Measurements from ENCODE around the gene CLEC16A.

CLEC16A gene

DNA sequence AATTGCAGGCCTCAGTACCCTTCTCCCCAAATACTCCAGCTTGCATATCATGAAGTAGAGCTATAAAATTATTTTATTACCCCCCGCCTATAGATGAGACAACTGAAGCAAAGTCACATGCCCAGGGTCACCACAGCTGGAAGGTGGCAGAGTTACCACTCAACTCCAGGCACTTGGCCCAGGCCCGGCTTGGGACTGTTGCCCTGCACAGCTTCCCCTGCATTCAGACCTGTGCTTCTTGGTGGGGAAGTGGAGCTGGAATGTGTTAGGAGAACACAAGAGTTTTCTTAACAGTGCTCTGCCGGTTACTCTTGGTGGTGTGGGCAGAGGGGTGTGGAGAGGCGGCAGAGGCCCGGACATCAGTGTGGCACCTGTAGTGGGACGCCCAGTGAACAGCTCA, 162.4 kb downstream of the CLEC16A start:
- POLR2A ChIA-PET (ENCODE audit: low non-redundant PET), result no interaction called here
- DNase-seq (ENCODE audit: low spot score), result no peak
- TF ChIP-seq, protein P1, sequence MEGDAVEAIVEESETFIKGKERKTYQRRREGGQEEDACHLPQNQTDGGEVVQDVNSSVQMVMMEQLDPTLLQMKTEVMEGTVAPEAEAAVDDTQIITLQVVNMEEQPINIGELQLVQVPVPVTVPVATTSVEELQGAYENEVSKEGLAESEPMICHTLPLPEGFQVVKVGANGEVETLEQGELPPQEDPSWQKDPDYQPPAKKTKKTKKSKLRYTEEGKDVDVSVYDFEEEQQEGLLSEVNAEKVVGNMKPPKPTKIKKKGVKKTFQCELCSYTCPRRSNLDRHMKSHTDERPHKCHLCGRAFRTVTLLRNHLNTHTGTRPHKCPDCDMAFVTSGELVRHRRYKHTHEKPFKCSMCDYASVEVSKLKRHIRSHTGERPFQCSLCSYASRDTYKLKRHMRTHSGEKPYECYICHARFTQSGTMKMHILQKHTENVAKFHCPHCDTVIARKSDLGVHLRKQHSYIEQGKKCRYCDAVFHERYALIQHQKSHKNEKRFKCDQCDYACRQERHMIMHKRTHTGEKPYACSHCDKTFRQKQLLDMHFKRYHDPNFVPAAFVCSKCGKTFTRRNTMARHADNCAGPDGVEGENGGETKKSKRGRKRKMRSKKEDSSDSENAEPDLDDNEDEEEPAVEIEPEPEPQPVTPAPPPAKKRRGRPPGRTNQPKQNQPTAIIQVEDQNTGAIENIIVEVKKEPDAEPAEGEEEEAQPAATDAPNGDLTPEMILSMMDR (conservative IDR thresholded peaks at IDR 0.05; ENCODE audit: low read depth), result no peak
- no peak overlapping the region for H3K27ac ChIP-seq
- CTCF ChIA-PET, result interaction anchor here (0.7 to 1.2 kb wide), 2 partner anchors 16 to 90 kb away, joined by 3 to 4 read pairs; no protein-coding TSS in a partner anchor

GRCh38 chr16:11107780-11108465, 163.6 kb downstream of the CLEC16A start:
- ChIA-PET CTCF (no interaction called here), POLR2A (ENCODE audit: low non-redundant PET) (no interaction called here)
- DNase-seq (ENCODE audit: low spot score), result no peak
- TF ChIP-seq, protein P1 (conservative IDR thresholded peaks at IDR 0.05; ENCODE audit: low read depth), result no peak
- no peak overlapping the region for H3K27ac ChIP-seq

- TF ChIP-seq, protein P1 (conservative IDR thresholded peaks at IDR 0.05; ENCODE audit: low read depth), result no peak
- H3K27ac ChIP-seq, result no peak overlapping the region
- DNase-seq (ENCODE audit: low spot score), result no peak
- POLR2A ChIA-PET (ENCODE audit: low non-redundant PET), result no interaction called here
- CTCF ChIA-PET, result no interaction called here
Observed at GRCh38 chr16:11108466-11108805, 164.1 kb downstream of the CLEC16A start.

GRCh38 chr16:11109566-11109965, 165.2 kb downstream of the CLEC16A start:
- ChIA-PET CTCF (interaction anchor here (0.7 kb wide), 1 partner anchor 19 kb away, joined by 3 read pairs; no protein-coding TSS in a partner anchor), POLR2A (ENCODE audit: low non-redundant PET) (interaction anchor here (0.6 kb wide), 1 partner anchor 63 kb away, joined by 3 read pairs; no protein-coding TSS in a partner anchor)
- no peak overlapping the region for H3K27ac ChIP-seq
- TF ChIP-seq, protein P1 (conservative IDR thresholded peaks at IDR 0.05; ENCODE audit: low read depth), result no peak
- DNase-seq (ENCODE audit: low spot score), result no peak

DNA sequence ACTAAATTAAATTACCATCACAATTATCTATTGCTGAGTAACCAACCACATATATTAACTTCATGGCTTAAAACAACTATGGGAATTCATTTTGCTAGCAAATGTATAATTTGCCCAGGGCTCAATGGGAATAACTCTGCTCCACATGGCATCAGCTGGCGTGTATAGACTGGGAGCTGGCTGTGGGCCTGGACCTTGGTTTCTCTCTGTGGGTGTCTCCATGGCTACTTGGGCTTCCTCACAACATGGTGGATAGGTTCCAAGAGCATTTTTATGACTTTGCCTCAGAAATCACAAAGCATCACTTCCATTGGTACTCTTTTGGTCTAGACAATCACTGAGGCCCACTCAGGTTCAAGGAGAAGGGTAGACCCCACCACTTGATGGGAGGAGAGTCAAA, 166.8 kb downstream of the CLEC16A start:
- no peak for DNase-seq (ENCODE audit: low spot score)
- TF ChIP-seq, protein P1 (conservative IDR thresholded peaks at IDR 0.05; ENCODE audit: low read depth), result no peak
- CTCF ChIA-PET, result interaction anchor here (0.6 kb wide), 2 partner anchors 10 to 20 kb away, joined by 3 read pairs; no protein-coding TSS in a partner anchor
- POLR2A ChIA-PET (ENCODE audit: low non-redundant PET), result no interaction called here
- H3K27ac ChIP-seq, result no peak overlapping the region

- no peak overlapping the region for H3K27ac ChIP-seq
- CTCF ChIA-PET, result no interaction called here
- no peak for DNase-seq (ENCODE audit: low spot score)
- POLR2A ChIA-PET (ENCODE audit: low non-redundant PET), result no interaction called here
- TF ChIP-seq, protein P1 (conservative IDR thresholded peaks at IDR 0.05; ENCODE audit: low read depth), result no peak
Observed at GRCh38 chr16:11111856-11112634, 167.7 kb downstream of the CLEC16A start.

All from RWPE1 (cell line).